ENCODE data around the gene TRUB1. TPM values are rescaled to one million over a fixed set of nuclear protein-coding genes. Genes with fewer than 3 reads are reported as not detected.

The TRUB1 gene
- total and polyA plus RNA-seq, 8 donors = 4.1 to 27.2 (median 14.5) TPM

DNA sequence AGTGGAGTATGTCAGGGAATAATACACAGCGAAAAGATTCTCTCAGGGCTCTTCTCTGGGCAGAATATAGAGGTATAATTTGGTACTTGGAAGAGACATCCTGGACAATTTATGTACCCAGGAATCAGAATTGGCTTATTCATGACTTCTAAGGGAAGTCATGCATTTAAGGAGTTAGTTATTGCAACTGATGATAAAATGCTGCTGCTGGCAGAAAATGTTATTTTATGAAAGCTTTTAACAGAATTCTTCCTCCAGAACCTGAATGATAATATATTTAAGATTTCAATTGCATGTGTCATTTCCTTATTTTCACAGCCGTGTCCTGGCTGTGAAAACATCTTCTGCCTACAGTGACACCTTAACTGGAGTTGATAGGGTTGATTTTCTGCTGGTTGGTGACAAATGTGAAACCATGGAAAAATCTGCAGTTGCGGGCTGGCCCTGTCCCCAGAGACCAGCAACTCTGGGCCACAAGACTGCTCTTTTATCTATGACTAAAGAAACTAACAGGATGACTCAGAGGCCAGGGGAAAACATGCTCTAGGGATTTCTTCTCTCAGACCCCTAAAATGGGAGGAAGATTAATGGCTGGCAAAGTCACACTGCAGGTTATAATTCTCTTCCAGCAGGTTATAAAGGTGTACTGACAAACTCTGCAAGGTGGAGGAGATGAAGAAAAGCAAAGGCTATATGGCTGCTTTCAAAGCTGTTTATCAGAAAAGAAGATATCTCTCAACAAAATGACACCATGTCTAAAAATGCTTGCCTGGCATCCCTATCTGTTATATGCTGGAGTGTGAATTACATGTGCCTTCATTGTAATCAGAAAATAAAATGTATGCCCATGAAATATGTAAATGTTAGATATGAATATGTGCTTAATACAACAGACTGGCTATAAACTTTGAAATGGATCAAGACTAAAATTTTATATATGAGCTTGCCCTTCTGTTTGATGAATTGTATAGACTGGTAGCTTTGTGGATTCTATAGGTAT lies 12.1 kb upstream of the TRUB1 start:
- Histone ChIP-seq H3K27me3 (peaks cover 0 to 5% (median 0%) of the 10 kb centered on the region in 3 donors), H3K27ac (no peak overlapping the region), H3K9me3 (no peaks in the 10 kb centered on the region), H3K36me3 (no peaks in the 10 kb centered on the region), H3K4me1 (no peaks in the 10 kb centered on the region), H3K4me3 (no peak overlapping the region)
- no peak for DNase-seq
- intact Hi-C loops (cut with DNase I; ENCODE audit: low total_unique reads) = no loop called here
- WGBS, 5 donors = 52 to 59% (median 54%) methylated on average over 3 of the region's 3 CpGs
- TF ChIP-seq, protein P1, sequence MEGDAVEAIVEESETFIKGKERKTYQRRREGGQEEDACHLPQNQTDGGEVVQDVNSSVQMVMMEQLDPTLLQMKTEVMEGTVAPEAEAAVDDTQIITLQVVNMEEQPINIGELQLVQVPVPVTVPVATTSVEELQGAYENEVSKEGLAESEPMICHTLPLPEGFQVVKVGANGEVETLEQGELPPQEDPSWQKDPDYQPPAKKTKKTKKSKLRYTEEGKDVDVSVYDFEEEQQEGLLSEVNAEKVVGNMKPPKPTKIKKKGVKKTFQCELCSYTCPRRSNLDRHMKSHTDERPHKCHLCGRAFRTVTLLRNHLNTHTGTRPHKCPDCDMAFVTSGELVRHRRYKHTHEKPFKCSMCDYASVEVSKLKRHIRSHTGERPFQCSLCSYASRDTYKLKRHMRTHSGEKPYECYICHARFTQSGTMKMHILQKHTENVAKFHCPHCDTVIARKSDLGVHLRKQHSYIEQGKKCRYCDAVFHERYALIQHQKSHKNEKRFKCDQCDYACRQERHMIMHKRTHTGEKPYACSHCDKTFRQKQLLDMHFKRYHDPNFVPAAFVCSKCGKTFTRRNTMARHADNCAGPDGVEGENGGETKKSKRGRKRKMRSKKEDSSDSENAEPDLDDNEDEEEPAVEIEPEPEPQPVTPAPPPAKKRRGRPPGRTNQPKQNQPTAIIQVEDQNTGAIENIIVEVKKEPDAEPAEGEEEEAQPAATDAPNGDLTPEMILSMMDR (IDR thresholded peaks at IDR 0.05) = no peak
- TF ChIP-seq POLR2A (IDR thresholded peaks at IDR 0.05) = no peak
- TF ChIP-seq POLR2AphosphoS5 (IDR thresholded peaks at IDR 0.05) = no peak
- TF ChIP-seq EP300 (IDR thresholded peaks at IDR 0.05) = no peak

DNA sequence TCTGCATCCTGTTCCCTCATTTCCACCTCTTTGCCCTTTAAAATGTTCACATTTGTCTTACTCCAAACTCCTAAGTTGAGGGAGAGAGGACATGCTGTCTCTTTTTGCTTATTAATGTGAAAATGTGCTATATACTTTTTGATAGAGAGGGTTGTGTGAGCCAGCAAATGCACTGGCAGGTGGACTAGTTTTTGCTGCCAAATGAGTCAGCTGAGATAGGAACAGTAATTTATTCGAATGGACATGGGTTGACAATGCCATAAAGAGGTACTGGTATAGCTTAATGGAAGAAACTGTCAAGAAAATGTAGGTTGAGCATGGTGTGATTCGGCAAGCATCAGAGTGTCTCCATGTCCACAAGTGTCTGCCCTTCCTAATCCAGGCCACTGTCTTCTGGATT lies 9.2 kb upstream of the TRUB1 start:
- 61 to 76% (median 66%) methylated on average over 2 of the region's 2 CpGs for WGBS, 5 donors
- Histone ChIP-seq H3K36me3 (no peaks in the 10 kb centered on the region), H3K27ac (no peak overlapping the region), H3K4me1 (no peaks in the 10 kb centered on the region), H3K9me3 (peaks cover 0 to 3% (median 0%) of the 10 kb centered on the region in 4 donors), H3K4me3 (no peak overlapping the region), H3K27me3 (peaks cover 0 to 3% (median 0%) of the 10 kb centered on the region in 3 donors)
- no peak for DNase-seq
- intact Hi-C loops (cut with DNase I; ENCODE audit: low total_unique reads) = no loop called here
- no peak for TF ChIP-seq POLR2A (IDR thresholded peaks at IDR 0.05)
- TF ChIP-seq POLR2AphosphoS5 (IDR thresholded peaks at IDR 0.05) = no peak

DNA sequence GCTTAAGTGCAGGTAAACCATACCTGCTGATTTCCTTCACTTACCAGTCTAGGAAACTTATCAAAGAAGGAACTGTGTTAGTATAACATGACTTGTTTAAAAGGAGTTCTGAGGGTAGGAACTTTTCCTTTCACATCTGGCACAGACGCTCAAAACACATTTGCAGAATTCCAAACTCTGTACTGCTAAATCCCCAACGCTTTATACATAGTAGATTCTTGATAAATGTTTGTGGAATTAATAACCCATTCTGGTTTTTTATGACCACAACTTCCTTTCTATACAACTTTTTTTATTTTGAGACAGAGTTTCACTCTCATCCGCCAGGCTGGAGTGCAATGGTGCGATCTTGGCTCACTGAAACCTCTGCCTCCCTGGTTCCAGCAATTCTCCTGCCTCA lies 7.7 kb upstream of the TRUB1 start:
- no peak overlapping the region for H3K4me3 ChIP-seq
- H3K4me1 ChIP-seq = no peaks in the 10 kb centered on the region
- H3K27ac ChIP-seq = no peak overlapping the region
- intact Hi-C loops (cut with DNase I; ENCODE audit: low total_unique reads) = no loop called here
- TF ChIP-seq EP300 (IDR thresholded peaks at IDR 0.05) (no peak), POLR2A (IDR thresholded peaks at IDR 0.05) (no peak), POLR2AphosphoS5 (IDR thresholded peaks at IDR 0.05) (no peak)
- TF ChIP-seq, protein P1 (IDR thresholded peaks at IDR 0.05) = no peak
- peaks cover 0 to 3% (median 0%) of the 10 kb centered on the region in 3 donors for H3K27me3 ChIP-seq
- no peak for DNase-seq
- WGBS, 5 donors = 65 to 79% (median 71%) methylated on average over 4 of the region's 4 CpGs
- no peaks in the 10 kb centered on the region for H3K36me3 ChIP-seq
- H3K9me3 ChIP-seq = peaks cover 0 to 3% (median 0%) of the 10 kb centered on the region in 4 donors

DNA sequence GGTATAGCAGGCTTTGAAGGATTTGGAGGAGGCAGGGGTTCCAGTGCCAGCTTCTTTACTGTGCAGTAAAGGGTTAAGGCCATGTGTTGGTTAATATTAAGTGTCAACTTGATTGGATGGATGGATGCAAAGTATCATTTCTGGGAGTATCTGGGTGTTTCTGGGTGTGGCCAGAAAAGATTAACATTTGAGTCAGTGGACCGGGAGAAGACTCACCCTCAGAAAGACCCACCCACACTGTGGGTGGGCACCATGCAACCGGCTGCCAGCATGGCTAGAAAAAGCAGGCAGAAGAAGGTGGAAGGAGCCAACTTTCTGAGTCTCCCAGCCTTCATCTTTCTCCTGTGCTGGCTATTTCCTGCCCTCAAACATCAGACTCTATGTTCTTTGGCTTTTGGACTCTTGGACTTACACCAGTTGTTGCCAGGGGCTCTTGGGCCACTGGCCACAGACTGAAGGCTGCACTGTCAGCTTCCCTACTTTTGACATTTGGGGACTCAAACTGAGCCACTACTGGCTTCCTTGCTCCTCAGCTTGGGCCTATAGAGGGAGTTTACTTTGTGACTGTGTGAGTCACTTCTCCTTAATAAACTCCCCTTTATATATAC lies 6.8 kb upstream of the TRUB1 start:
- no peak overlapping the region for H3K4me3 ChIP-seq
- WGBS, 5 donors = 49 to 62% (median 55%) methylated on average over 2 of the region's 2 CpGs
- TF ChIP-seq EP300 (IDR thresholded peaks at IDR 0.05) (no peak), POLR2A (IDR thresholded peaks at IDR 0.05) (no peak), POLR2AphosphoS5 (IDR thresholded peaks at IDR 0.05) (no peak)
- TF ChIP-seq, protein P1 (IDR thresholded peaks at IDR 0.05) = no peak
- DNase-seq = no peak
- H3K36me3 ChIP-seq = no peaks in the 10 kb centered on the region
- intact Hi-C loops (cut with DNase I; ENCODE audit: low total_unique reads) = no loop called here
- H3K9me3 ChIP-seq = peaks cover 0 to 3% (median 0%) of the 10 kb centered on the region in 4 donors
- no peak overlapping the region for H3K27ac ChIP-seq
- no peaks in the 10 kb centered on the region for H3K4me1 ChIP-seq
- peaks cover 0 to 3% (median 0%) of the 10 kb centered on the region in 3 donors for H3K27me3 ChIP-seq
